Smooth muscle cell (in vitro differentiated cells): ENCODE results near the gene MCTP1. TPM values are rescaled to one million over a fixed set of nuclear protein-coding genes. Genes with fewer than 3 reads are reported as not detected.

Experiments
- DNase-seq: peaks from one replicate; lab custom pipeline; 2025; ENCODE audit not compliant: unreplicated experiment; lab: John Stamatoyannopoulos, UW
- H2AFZ ChIP-seq: fragments of 200-600 bp; sonication (generic); 2 replicates; pipeline ENCODE4 v1.6.0; 2016; ENCODE audit warnings: antibody characterized with exemption, low read depth, mild to moderate bottlenecking
- H3F3A ChIP-seq: fragments of 200-600 bp; sonication (generic); 2 replicates; pipeline ENCODE4 v1.6.0; 2017; ENCODE audit warnings: antibody characterized with exemption, low read depth
- H3K27ac ChIP-seq: fragments of 200-600 bp; sonication (generic); 2 replicates; pipeline ENCODE4 v1.5.1; 2016; ENCODE audit warnings: low read depth, mild to moderate bottlenecking
- H3K27me3 ChIP-seq: fragments of 200-600 bp; sonication (generic); 2 replicates; pipeline ENCODE4 v1.6.1; 2016; ENCODE audit warnings: low read depth, mild to moderate bottlenecking
- H3K36me3 ChIP-seq: fragments of 200-600 bp; sonication (generic); 2 replicates; pipeline ENCODE4 v1.5.1; 2016; ENCODE audit warnings: low read depth
- H3K4me1 ChIP-seq: fragments of 200-600 bp; sonication (generic); 2 replicates; pipeline ENCODE4 v1.5.1; 2016; ENCODE audit warnings: low read depth
- H3K4me2 ChIP-seq: fragments of 200-600 bp; sonication (generic); 2 replicates; pipeline ENCODE4 v1.6.0; 2016; ENCODE audit warnings: mild to moderate bottlenecking
- H3K4me3 ChIP-seq: fragments of 200-600 bp; sonication (generic); 2 replicates; pipeline ENCODE4 v1.5.1; 2016; ENCODE audit warnings: mild to moderate bottlenecking
- H3K79me2 ChIP-seq: fragments of 200-600 bp; sonication (generic); 2 replicates; pipeline ENCODE4 v1.6.0; 2016; ENCODE audit warnings: low read depth, mild to moderate bottlenecking
- H3K9ac ChIP-seq: fragments of 200-600 bp; sonication (generic); 2 replicates; pipeline ENCODE4 v1.6.0; 2016; ENCODE audit warnings: low read depth
- H3K9me3 ChIP-seq: fragments of 200-600 bp; sonication (generic); replicated peaks from 2 replicates; pipeline ENCODE4 v1.5.1; 2016; ENCODE audit warnings: low read depth
- H4K20me1 ChIP-seq: fragments of 200-600 bp; sonication (generic); 2 replicates; pipeline ENCODE4 v1.6.0; 2016; ENCODE audit warnings: low read depth
- CTCF ChIP-seq: fragments of 200-600 bp; sonication (generic); IDR thresholded peaks from 2 replicates; pipeline ENCODE4 v1.5.1; 2017; ENCODE audit warnings: borderline replicate concordance, mild to moderate bottlenecking, antibody characterized with exemption; ENCODE audit not compliant: insufficient read depth, poor library complexity, severe bottlenecking
- WGBS: methylation state at CpG from one replicate; pipeline ENCODE4 v1.1.7; 2016; ENCODE audit warnings: low lambda C conversion rate; 5-methylcytosine and 5-hydroxymethylcytosine counted together
- polyA plus RNA-seq: library from polyadenylated mRNA; unstranded; fragments of >200 nt; fragmentation: Nextera tagmentation; extraction: Ambion mirVana; gene quantifications from 2 replicates; pipeline ENCODE4 v1.2.1, GENCODE V29; 2016
- total RNA-seq: library from RNA; depleted of rRNA; stranded (reverse); fragments of >200 nt; gene quantifications from 2 replicates; pipeline ENCODE4 v1.2.3, GENCODE V29; 2014

MCTP1 gene
- 4.8 and 5.2 TPM in 2 replicates for total RNA-seq
- polyA plus RNA-seq = 1.1 and 4.0 TPM in 2 replicates

DNA sequence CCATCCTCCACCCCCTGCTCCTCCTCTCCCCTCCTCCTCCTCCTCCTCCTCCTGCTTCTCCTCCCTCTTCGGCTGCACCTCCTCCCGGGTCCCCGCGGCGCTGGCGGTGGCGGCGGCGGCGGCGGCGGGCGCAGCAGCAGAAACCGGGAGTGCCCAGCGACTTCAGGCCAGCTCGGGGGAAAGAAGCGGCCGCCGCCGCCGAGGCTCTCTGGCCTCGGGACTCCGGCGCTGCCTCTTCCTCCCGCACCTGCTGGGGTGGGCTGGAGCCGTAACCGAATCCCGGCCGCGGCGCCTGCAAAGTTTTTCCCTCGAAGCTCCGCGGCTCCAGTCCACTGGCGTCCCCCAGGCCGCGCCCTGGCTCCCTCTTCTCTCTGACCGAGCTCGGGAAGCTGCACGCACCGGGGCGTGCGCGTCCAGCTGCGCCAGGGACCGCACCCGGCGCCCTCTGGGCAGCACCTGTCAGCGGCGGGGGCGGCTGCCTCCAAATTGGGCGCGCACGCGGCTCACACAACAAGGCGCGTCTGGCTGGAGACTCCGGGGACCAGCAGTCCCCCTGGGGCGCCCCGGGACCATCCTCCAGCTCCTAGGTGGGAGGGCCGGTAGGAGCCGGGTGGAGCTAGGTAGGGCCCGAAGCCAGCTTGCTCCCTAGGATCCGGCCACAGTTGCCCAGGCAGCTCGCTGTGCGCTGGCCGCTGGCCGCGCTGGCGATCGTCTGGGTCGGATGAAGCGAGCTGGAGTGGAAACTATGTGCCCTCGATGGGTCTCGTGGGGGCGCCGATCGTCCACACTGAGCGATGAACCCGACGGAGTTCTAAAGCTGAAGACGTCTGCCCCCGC lies at the start of gene MCTP1:
Gene MCTP1, minus strand, starts transcription at position 523 of the 837 bp plus-strand sequence.
- H3K4me2 ChIP-seq = peak within 1 kb of the TSS; percentile 91
- no peak for TF ChIP-seq CTCF
- no peaks in the 10 kb centered on the region for H3K36me3 ChIP-seq
- no peak within 1 kb of the TSS for H3K9ac ChIP-seq
- no peak for DNase-seq
- H3F3A ChIP-seq = no peaks in the 10 kb centered on the region
- H3K9me3 ChIP-seq = no peaks in the 10 kb centered on the region
- H4K20me1 ChIP-seq = no peaks in the 10 kb centered on the region
- H3K4me3 ChIP-seq = peak within 1 kb of the TSS; percentile 69
- peaks cover 70% of the 10 kb centered on the region for H3K27me3 ChIP-seq
- under 1% methylated on average over 68 of the region's 83 CpGs for WGBS
- no peak within 1 kb of the TSS for H3K27ac ChIP-seq
- H3K4me1 ChIP-seq = peaks cover 4% of the 10 kb centered on the region
- no peaks in the 10 kb centered on the region for H3K79me2 ChIP-seq
- peak within 1 kb of the TSS; percentile 86 for H2AFZ ChIP-seq

- Histone ChIP-seq H2AFZ (no peak overlapping the region), H3K9me3 (no peaks in the 10 kb centered on the region), H3K27me3 (no peaks in the 10 kb centered on the region), H3K27ac (no peak overlapping the region), H3K9ac (no peak overlapping the region), H4K20me1 (no peaks in the 10 kb centered on the region), H3K4me1 (peaks cover 6% of the 10 kb centered on the region), H3F3A (no peaks in the 10 kb centered on the region), H3K4me2 (no peak overlapping the region), H3K79me2 (no peaks in the 10 kb centered on the region), H3K4me3 (no peak overlapping the region), H3K36me3 (no peaks in the 10 kb centered on the region)
- WGBS = 89% methylated on average over 3 of the region's 3 CpGs
- DNase-seq = no peak
- TF ChIP-seq CTCF = no peak
These were observed 47.3 kb upstream of the MCTP1 start for GRCh38 chr5:95332158-95332557.

- peaks cover 6% of the 10 kb centered on the region for H3K4me1 ChIP-seq
- no peak for TF ChIP-seq CTCF
- no peak overlapping the region for H3K9ac ChIP-seq
- H2AFZ ChIP-seq = no peak overlapping the region
- no peaks in the 10 kb centered on the region for H3K9me3 ChIP-seq
- WGBS = 82% methylated on average over 3 of the region's 3 CpGs
- H3K36me3 ChIP-seq = no peaks in the 10 kb centered on the region
- no peaks in the 10 kb centered on the region for H3F3A ChIP-seq
- H3K4me3 ChIP-seq = no peak overlapping the region
- no peaks in the 10 kb centered on the region for H4K20me1 ChIP-seq
- H3K4me2 ChIP-seq = no peak overlapping the region
- H3K27ac ChIP-seq = no peak overlapping the region
- no peaks in the 10 kb centered on the region for H3K79me2 ChIP-seq
- no peaks in the 10 kb centered on the region for H3K27me3 ChIP-seq
- no peak for DNase-seq
These were observed 46.5 kb upstream of the MCTP1 start for GRCh38 chr5:95331358-95331757.

DNA sequence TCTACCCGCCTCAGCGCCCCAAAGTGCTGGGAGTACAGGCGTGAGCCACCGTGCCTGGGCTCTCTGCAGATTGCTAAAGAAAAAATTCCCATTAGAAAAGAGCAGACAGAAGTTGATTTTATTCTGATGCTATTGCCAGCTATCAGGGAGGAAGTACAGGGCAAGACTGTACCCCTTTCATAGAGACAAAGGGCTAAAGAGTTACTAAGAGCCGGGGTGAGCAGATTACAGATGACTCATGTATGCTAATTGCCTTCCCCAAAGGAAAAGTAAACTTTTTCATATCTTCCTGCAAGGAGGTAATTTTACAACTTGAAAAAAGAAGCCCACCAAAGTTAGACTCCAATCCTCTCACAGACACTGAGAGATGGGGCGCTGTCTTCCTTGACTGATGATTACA lies 42.3 kb upstream of the MCTP1 start:
- H3K27me3 ChIP-seq = no peaks in the 10 kb centered on the region
- H3K27ac ChIP-seq = no peak overlapping the region
- H3K9ac ChIP-seq = no peak overlapping the region
- H4K20me1 ChIP-seq = no peaks in the 10 kb centered on the region
- no peaks in the 10 kb centered on the region for H3F3A ChIP-seq
- no peak overlapping the region for H2AFZ ChIP-seq
- H3K4me1 ChIP-seq = peaks cover 6% of the 10 kb centered on the region
- no peaks in the 10 kb centered on the region for H3K9me3 ChIP-seq
- no peaks in the 10 kb centered on the region for H3K36me3 ChIP-seq
- no peak overlapping the region for H3K4me3 ChIP-seq
- no peak for TF ChIP-seq CTCF
- WGBS = 54% methylated on average over 6 of the region's 6 CpGs
- H3K79me2 ChIP-seq = no peaks in the 10 kb centered on the region
- no peak overlapping the region for H3K4me2 ChIP-seq
- no peak for DNase-seq
